HG03025 (cell line): ENCODE measurements around the gene MT1E.
"Not testable (repeated sequence)": the region's sequence is repeated elsewhere in the genome, so short reads cannot be mapped to it uniquely, and the experiment has no call there.

Experiments
- ATAC-seq: cut with Tn5 transposase; IDR thresholded peaks from one replicate; pipeline ENCODE4 v1.9.1; 2021; ENCODE audit warnings: mild to moderate bottlenecking, moderate library complexity; ENCODE audit not compliant: unreplicated experiment, low FRiP score

MT1E gene

DNA sequence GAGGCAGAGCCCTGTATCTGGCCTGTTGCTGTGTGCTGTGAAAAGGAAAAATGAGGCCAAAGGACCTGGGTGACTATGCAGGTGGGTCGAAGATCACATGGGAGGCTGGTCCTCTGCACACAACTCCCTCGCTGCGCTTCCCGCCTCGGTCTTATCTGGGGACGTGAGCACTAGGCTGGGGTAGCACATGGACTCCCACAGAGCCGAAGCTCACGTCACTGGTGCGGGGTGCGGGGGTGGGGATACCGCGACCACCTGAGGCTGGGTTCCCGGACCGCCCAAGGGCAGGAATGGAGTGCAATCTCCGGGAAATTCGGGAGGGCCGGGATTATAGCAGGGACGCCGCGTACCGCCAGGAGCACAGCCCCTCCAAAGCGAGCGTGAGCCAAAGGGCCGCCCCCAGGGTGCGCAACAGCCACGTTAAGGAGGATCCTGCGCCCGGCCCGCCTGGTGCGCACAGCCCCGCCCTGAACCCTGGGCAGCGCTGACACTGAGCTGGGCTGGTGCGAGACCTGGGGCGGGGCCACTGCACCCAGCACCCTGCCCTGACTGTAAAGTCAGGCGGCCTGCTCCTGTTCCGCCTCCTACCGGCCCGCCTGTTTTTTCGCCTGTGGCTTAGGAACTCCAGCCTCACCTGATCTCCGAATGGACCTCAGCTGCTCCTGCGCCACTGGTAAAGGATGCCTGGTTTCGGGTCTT lies 17.6 kb downstream of the MT1E start:
- ATAC-seq, result no peak

DNA sequence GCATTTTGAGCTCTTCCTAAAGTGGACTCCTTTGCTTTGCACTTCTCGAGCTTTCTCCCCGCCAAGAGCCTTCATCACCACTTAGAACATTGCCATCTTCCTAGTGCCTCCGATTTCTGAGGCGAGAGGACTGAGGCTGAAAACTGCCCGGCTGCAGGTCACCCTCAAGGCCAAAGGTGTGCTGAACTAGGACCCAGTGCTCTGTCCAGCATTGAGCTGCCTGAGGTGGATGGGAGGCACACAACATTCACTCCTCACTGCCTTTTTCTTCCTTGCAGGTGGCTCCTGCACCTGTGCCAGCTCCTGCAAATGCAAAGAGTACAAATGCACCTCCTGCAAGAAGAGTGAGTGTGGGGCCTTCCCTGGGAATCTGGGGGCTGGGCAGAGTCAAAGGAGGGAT lies 18.3 kb downstream of the MT1E start:
- ATAC-seq, result no peak

DNA sequence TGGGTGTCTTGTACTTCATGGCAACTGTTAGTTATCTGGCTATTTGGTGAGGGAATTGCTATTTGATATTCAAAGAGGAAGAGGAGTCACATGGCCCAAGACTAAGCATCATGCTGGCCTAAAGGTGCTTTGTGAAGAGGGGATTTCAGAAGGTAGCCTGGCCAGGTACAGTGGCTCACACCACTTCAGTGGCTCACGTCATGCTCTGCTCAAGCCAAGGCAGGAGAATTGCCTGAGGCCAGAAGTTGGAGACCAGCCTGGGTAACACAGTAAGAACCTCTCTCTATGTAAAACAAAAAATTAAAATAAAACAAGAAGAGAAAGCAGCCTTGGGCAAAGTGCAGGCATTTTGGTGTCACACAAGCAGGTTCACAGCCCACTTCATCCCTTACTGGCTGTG lies 19.7 kb downstream of the MT1E start:
- ATAC-seq, result no peak

DNA sequence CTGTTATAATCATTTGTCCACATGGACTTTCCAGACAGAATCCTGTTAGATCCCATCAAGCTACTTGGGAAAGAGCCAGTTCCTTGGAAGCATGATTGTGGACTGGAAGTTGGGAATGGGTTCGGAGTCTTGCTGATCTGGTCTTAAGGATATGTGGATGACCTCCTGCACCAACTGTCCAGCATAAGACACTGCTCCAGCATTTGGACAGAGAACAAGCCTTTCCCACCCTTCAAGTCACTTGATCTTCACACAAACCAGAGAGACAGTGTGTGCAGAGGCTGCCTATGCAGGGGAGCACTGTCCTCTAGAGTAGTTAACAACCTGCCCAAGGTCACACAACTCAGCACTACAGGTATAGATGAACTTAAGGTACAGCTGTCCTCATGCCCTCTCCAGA lies 20.3 kb downstream of the MT1E start:
- ATAC-seq, result no peak

DNA sequence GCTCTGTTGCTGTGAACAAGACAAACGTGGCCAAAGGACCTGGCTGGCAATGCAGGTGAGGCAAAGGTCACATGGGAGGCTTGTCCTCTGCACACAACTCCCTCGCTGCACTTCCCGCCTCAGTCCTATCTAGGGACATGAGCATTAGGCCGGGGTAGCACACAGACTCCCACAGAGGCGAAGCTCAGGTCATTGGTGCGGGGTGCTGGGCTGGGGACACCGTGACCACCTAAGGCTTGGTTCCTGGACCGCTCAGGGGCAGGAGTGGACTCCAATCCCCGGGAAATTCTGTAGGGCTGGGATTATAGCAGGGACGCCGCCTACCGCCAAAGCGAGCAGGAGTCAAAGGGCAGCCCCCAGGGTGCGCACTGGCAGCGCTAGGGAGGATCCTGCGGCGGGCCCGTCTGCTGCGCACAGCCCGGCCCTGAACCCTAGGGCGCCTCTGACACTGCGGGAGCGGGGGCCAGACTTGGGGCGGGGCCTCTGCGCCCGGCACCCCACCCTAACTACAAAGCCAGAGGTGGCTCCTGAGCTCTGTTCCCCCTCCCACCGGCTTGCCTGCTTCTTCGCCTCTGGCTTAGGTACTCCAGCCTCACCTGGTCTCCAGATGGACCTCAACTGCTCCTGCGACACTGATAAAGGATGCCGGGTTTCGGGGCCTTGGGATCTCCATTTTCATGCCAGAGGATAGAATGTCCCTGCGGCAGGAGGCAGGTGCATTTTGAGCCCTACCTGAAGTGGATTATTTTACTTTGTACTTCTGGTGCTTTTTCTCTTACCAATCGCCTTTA lies 22.3 kb downstream of the MT1E start:
- no peak for ATAC-seq

DNA sequence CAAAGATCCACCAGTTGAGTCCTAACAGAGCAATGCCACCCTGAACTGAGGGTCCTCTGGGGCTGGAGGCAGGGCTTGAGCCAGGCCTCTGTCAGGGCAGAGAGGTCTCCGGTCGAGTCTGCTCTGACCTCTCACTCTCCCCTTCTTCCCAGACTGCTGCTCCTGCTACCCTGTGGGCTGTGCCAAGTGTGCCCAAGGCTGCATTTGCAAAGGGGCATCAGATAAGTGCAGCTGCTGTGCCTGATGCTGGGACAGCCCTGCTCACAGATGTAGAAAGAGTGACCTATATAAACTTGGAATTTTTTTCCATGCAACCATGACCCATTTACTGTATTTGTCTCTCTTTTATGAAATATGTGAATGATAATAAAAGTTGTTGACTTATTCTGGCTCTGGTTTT lies 23.7 kb downstream of the MT1E start:
- no peak for ATAC-seq

DNA sequence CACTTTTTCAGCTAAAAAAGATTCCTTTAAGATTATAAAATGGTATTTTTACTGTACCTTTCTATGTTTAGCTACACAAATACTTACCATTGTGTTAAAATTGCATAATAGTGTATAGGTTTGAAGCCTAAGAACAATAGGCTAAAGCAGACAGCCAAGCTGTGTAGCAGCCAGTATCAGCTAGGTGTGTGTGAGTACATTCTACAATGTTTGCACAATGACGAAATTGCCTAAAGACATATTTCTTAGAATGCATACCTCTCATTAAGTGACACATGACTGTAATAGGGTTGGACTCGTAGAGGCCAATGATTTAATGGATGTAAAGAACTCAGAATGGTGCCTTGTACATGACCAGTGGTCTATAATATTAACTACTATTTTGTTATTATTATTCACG lies 24.2 kb downstream of the MT1E start:
- no peak for ATAC-seq

DNA sequence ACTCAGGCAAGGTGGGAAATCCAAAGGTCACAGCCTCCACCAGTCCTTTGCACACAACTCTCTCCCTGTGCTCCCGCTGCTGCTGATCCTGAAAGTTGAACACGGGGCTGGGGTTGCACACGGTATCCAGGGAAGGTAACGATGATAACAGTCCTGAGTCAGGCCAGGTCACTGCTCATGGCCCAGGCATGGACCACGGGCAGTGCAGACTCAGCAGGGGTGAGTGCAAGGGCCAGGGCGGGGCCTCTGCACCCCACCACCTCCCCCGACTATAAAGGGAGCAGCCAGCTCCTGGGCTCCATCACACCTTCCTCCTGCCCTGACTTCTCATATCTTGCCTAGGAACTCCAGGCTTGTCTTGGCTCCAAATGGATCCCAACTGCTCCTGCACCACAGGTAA lies 26.0 kb downstream of the MT1E start, which contains the start of gene MT1B:
Gene MT1B, plus strand, starts transcription at position 301 of the 400 bp plus-strand sequence. Its CDS starts 68 bp downstream, at position 369.
- ATAC-seq, result no peak

DNA sequence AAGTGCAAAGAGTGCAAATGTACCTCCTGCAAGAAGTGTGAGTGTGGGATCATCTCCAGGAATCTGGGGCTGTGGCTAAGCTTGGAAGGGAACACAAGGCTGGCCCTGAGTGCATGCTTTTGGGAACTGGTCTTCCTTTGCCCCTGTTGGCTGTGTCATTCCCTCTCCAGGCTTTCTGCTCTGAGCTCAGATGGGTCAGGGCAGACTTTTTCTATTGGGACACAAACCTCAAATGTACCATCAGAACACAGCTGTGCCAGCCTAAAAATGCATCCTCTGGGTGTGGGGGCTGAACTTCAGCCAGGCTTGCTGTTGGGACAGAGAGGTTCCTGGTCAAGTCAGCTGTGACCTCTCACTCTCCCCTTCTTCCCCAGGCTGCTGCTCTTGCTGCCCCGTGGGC lies 27.0 kb downstream of the MT1E start:
- ATAC-seq, result no peak

DNA sequence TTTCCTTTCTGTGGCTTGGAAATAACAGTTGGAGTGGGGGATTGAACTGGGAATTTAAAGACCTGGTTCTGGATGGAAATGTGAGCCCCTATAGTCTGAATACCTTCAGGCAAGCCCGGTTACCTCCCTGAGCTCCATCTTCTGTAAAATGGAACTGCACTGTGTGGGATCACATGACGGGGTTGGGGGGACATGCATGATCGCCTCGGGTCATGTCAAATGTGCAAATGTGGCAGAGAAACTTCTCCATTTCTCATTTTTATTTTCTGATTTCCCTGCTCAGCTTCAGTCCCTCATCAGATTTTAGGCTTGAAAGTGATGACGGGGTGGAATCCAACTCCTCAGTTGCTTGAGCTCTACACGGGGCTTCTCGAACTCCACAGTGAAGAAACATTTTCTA lies 27.6 kb downstream of the MT1E start:
- ATAC-seq, result no peak

DNA sequence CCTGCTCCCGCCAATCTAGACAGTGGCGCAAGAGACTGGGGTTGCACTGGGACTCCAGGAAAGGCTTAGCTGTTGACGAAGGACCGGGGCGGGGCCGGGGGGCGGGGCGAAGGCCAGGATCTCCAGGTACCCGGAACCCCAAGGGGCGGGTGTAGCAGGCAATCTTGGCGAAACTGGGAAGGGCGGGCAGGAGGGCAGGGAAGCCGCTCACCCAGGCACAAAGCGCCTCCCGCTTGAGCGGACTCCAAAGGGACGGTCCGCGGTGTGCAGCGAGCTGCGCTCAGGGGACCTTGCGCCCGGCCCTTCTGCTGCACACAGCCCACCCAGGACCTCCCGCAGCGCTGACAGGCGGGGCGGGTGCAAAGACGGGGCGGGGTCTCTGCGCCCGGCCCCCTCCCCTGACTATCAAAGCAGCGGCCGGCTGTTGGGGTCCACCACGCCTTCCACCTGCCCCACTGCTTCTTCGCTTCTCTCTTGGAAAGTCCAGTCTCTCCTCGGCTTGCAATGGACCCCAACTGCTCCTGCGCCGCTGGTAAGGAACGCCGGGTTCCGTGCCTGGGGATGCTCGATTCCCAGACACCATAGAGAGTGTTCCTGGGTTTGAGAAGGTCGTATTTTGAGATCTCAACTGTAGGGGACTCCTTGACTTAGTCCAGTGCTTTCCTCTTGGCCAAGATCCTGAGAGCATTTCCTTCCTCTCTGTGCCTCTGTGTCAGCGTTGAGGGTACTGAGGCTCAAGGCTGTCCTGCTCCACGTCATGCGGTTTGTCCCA lies 32.2 kb downstream of the MT1E start, which contains the start of gene MT1F:
Gene MT1F, plus strand, starts transcription at position 405 of the 772 bp plus-strand sequence. Its CDS starts 100 bp downstream, at position 505.
- no peak for ATAC-seq

DNA sequence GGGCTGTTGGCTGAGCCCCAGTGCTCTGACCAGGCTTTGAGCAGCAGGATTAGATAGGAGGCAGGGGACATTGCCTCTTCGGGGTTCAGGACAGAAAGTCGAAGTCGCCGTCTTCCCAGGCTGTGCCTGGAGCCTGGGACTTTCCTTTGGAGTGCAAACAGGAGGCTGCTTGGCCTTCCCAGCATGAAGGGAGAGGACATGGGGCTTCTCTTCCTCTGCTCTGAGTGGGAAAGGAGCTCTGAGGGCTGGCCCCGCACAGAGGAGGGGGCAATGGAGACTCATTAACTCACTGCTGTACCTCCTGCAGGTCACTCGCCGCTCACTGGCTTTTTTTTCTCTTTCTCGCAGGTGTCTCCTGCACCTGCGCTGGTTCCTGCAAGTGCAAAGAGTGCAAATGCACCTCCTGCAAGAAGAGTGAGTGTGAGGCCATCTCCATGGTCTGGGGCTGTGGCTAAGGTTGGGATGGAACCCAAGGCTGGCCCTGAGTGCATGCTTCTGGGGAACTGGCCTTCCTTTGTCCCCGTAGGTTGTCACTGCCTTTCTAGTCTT lies 32.8 kb downstream of the MT1E start:
- ATAC-seq, result no peak

DNA sequence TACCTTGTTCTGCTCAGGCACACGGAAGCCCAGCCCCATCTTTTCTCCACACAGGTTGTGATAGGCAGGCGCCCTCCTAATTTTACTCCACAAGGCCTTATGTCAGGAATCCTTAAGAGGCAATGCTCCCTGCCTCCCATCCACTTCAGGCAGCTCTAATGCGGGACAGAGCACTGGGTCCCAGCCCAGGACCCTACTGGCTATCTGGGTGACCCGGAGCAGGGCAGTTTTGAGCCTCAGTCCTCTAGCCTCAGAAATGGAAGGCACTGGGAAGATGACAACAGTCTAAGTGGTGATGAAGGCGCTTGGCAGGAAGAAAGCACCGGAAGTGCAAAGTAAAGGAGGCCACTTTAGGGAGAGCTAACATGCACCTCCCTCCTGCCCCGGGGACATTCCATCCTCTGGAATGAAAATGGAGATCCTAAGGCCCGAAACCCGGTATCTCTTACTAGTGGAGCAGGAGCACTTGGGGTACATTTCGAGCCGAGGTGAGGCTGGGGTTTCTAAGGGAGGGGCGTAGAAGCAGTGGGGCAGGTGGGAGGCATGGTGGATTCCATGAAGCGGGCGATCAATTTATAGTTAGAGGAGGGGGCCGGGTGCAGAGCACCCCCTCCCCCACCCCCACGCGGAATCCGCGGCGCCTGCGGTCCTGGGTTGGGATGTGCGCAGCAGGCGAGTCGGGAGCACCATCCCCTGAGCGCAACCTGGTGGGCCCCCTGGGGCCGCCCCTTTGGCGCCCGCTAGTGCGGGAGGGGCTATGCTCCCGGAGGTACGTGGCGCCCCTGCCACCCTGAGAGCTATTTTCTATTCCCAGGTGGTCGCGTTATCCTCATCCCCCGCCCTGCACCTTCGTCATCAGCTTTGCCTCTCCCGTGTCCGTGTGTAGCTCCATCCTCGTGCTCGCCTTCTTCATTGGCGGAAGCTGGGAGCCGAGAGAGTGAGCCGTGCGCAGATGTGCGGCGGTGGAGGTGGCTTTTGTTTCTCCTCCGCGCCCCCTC lies 37.1 kb downstream of the MT1E start:
- no peak for ATAC-seq

DNA sequence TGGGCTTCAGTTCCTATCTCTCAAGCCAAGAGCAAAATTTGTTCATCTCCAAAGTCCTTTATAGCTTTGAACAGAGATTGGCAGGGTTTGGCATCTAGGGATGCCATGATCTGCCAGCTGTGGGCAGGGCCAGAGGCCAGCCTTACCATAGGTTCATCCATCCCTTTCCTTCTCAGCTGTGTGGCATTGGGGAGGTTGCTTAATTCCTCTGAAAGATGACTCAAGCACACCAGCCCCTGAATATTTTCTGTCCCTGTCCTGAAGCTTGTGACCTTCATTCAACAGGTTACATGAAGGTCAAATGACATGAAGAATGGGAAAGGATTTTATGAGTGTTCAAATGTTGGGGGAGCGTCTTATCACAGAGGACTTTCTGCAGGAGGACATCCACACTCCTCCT lies 38.9 kb downstream of the MT1E start:
- ATAC-seq, result no peak

DNA sequence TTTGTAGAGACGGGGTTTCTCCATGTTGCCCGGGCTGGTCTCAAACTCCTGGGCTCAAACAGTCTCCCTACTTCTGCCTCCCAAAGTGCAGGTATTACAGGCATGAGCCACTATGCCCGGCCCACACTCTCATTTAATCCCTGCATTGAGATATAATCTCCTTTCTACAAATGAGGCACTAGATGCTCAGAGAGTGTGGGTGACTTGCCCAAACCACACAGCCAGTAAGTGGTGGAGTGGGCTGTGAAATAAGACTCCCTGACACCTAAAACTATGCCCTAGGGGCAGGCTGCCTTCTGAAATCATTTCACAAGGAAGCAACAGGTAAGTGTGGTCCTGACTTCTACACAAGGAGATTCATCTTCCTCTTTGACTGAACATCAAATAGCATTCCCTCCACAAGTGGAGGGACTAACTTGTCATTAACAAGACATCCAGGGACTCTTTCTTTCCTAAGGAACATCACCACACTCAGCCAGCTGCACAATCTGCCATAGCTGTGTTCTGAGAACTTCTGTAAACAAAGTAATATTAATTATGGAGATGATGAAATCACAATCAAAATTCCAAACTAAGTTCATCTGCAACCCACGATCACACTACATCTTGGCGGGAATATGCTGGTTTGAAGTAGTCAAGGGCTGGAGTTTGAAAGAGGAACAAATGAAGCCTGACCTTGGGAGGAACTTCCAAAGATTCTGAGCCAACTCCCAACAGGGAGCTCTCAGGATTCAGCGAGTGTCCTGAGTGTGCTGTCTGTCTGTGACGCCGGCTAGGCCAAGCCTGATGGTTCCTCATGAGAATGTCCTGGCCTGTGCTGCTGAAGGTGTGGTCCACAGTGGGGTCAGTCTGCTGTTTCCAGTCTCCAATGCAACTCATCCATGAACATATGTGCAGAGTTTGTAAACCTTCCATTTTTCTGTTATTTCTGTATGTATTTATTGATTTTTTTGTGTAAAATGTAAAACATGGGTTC lies 40.0 kb downstream of the MT1E start:
- ATAC-seq, result not testable (repeated sequence)

DNA sequence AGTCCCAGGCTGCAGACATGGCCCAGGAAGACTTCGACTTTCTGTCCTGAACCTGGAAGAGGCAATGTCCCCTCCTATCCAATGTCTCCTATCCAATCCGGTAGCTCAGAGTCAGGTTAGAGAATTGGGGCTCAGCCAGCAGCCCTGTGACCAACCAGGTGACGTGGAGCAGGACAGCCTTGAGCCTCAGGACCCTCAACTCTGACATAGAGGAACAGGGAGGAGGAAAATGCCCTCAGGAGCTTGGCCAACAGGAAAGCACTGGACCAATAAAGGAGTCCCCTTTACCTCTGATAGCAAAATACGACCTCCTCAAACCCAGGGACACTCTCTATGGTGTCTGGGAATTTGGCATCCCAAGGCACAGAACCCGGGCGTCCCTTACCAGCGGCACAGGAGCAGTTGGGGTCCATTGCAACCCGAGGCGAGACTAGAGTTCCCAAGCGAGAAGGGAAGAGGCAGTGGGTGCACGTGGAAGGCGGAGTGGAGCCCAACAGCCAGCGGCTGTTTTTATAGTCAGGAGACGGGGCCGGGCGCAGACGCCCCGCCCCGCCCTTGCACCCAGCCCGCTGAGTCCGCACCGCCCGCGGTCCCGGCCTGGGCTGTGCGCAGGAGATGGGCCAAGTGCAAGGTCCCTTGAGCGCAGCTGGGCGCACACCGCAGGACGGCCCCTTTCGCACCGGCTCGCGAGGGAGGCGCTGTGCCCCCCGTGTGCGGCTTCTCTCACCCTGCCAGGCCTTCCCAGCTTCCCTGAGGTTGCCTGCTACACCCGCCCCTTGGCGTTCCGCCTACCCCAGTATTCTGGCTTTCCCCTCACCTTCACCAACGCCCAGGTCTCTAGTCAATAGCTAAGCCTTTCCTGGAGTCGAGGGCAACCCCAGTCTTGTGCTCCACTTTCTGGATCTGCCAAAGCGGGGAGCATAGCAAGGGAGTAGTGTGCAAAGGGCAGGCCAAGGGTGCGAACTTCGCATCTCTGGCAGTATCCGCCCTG lies 42.3 kb downstream of the MT1E start, which contains the start of gene MT1G:
Gene MT1G, minus strand, starts transcription at position 485 of the 991 bp plus-strand sequence. Its CDS starts 72 bp downstream, at position 413.
- ATAC-seq, result no peak
